A673 (cell line): ENCODE measurements around the gene HJV. TPM values are rescaled to one million over a fixed set of nuclear protein-coding genes. Genes with fewer than 3 reads are reported as not detected.

Source experiments
- BruUV-seq: library from RNA; stranded (reverse); fragments of 400-500 nt; replicated peaks from 2 replicates; lab custom pipeline; 2021; lab: Mats Ljungman, UMichigan
- CTCF ChIA-PET: fragments of 300-600 bp; sonication (Branson Sonifier 250); formaldehyde crosslinking; loops from one replicate; lab custom pipeline; 2022; ENCODE audit warnings: antibody characterized with exemption; lab: Charles Lee
- POLR2A ChIA-PET: fragments of 300-600 bp; sonication (Branson Sonifier 250); formaldehyde crosslinking; loops from one replicate; lab custom pipeline; 2022; ENCODE audit warnings: antibody characterized with exemption; ENCODE audit not compliant: low non-redundant PET; lab: Charles Lee
- DNase-seq: peaks from one replicate; pipeline ENCODE4 v3.0.0-alpha.2; 2015; ENCODE audit warnings: low spot score
- H3K27ac ChIP-seq: fragments of 200-600 bp; sonication (generic); 2 replicates; pipeline ENCODE4 v1.5.1; 2016; ENCODE audit warnings: mixed run types, low read depth, mild to moderate bottlenecking, mixed read lengths, antibody characterized with exemption, low read length; ENCODE audit not compliant: poor library complexity, severe bottlenecking
- H3K27me3 ChIP-seq: fragments of 200-600 bp; sonication (generic); replicated peaks from 2 replicates; pipeline ENCODE4 v1.6.1; 2017; ENCODE audit warnings: mixed run types, low read depth, mild to moderate bottlenecking, mixed read lengths, antibody characterized with exemption, low read length; ENCODE audit not compliant: insufficient read depth, poor library complexity
- H3K36me3 ChIP-seq: fragments of 200-600 bp; sonication (generic); 2 replicates; pipeline ENCODE4 v1.6.1; 2016; ENCODE audit warnings: mixed run types, mild to moderate bottlenecking, mixed read lengths, antibody characterized with exemption, low read length; ENCODE audit not compliant: insufficient read depth, poor library complexity, severe bottlenecking
- H3K4me1 ChIP-seq: fragments of 200-600 bp; sonication (generic); 2 replicates; pipeline ENCODE4 v1.6.1; 2017; ENCODE audit warnings: mixed run types, mild to moderate bottlenecking, mixed read lengths, antibody characterized with exemption, low read length; ENCODE audit not compliant: insufficient read depth, poor library complexity, severe bottlenecking
- H3K4me3 ChIP-seq: fragments of 200-600 bp; sonication (generic); 2 replicates; pipeline ENCODE4 v1.5.1; 2016; ENCODE audit warnings: low read depth, mixed run types, mild to moderate bottlenecking, mixed read lengths, low read length; ENCODE audit not compliant: poor library complexity, severe bottlenecking
- H3K9me3 ChIP-seq: fragments of 200-600 bp; sonication (generic); 2 replicates; pipeline ENCODE4 v1.6.1; 2016; ENCODE audit warnings: mixed run types, low read depth, mild to moderate bottlenecking, mixed read lengths, antibody characterized with exemption, low read length; ENCODE audit not compliant: poor library complexity, severe bottlenecking
- CTCF ChIP-seq: fragments of 300-800, 200-600 bp; sonication (generic); conservative IDR thresholded peaks from 2 replicates; pipeline ENCODE4 v1.5.1; 2017; ENCODE audit warnings: low read depth, mild to moderate bottlenecking, antibody characterized with exemption, low read length, moderate library complexity, mixed read lengths
- EZH2 ChIP-seq: fragments of 200-600 bp; sonication (generic); IDR thresholded peaks from 2 replicates; pipeline ENCODE4 v1.6.1; 2017; ENCODE audit warnings: borderline replicate concordance, low read depth, mild to moderate bottlenecking, mixed read lengths, antibody characterized with exemption, low read length; ENCODE audit not compliant: poor library complexity, severe bottlenecking
- intact Hi-C: fragments of 100-400 bp; cut with micrococcal nuclease; formaldehyde crosslinking; loops from one replicate; pipeline ENCODE4 v1.10.0; 2022; ENCODE audit not compliant: unreplicated experiment
- total RNA-seq: library from RNA; stranded (reverse); gene quantifications from 2 replicates; pipeline ENCODE4 v1.2.3, GENCODE V29; 2021

HJV gene
- total RNA-seq, 1 experiment from 2014 or later = 0.24 TPM

- TF ChIP-seq CTCF (no peak), EZH2 (no peak)
- CTCF ChIA-PET = interaction anchor here (0.6 to 1.2 kb wide), 2 partner anchors 24 to 26 kb away, joined by 3 to 4 read pairs; no protein-coding TSS in a partner anchor
- H3K4me3 ChIP-seq = no peak overlapping the region
- BruUV-seq = no TSS peak
- H3K36me3 ChIP-seq = no peaks in the 10 kb centered on the region
- H3K4me1 ChIP-seq = peaks cover 16% of the 10 kb centered on the region
- no peak overlapping the region for H3K27ac ChIP-seq
- no peaks in the 10 kb centered on the region for H3K9me3 ChIP-seq
- intact Hi-C loops = loop anchor here (2.0 kb wide), 1 partner anchor 21 kb away; no protein-coding TSS in a partner anchor
- POLR2A ChIA-PET = no interaction called here
- no peaks in the 10 kb centered on the region for H3K27me3 ChIP-seq
- no peak for DNase-seq
Observed at GRCh38 chr1:146001709-146002108, 19.8 kb downstream of the HJV start.

- intact Hi-C loops = loop anchor here (5.0 kb wide), 1 partner anchor 142 kb away; the partner anchor contains the start of gene PIAS3
- peak overlapping the region; percentile 41 for H3K27ac ChIP-seq
- H3K9me3 ChIP-seq = no peaks in the 10 kb centered on the region
- H3K4me1 ChIP-seq = peaks cover 16% of the 10 kb centered on the region
- POLR2A ChIA-PET = no interaction called here
- H3K4me3 ChIP-seq = no peak overlapping the region
- peaks cover 11% of the 10 kb centered on the region for H3K36me3 ChIP-seq
- DNase-seq = no peak
- no peaks in the 10 kb centered on the region for H3K27me3 ChIP-seq
- CTCF ChIA-PET = interaction anchor here (0.5 to 0.6 kb wide), 2 partner anchors 24 to 72 kb away, joined by 3 to 7 read pairs; no protein-coding TSS in a partner anchor
- no TSS peak for BruUV-seq
- no peak for TF ChIP-seq CTCF
- no peak for TF ChIP-seq EZH2
Observed at GRCh38 chr1:145999321-146000024, 22.1 kb downstream of the HJV start.

GRCh38 chr1:145997718-145998023, 23.9 kb downstream of the HJV start:
- Histone ChIP-seq H3K4me1 (peaks cover 32% of the 10 kb centered on the region), H3K4me3 (peak overlapping the region; percentile 67), H3K36me3 (peaks cover 29% of the 10 kb centered on the region), H3K27me3 (no peaks in the 10 kb centered on the region), H3K9me3 (no peaks in the 10 kb centered on the region), H3K27ac (peak overlapping the region; percentile 72)
- DNase-seq = no peak
- CTCF ChIA-PET = no interaction called here
- TF ChIP-seq EZH2 = no peak
- POLR2A ChIA-PET = no interaction called here
- intact Hi-C loops = loop anchor here (5.0 kb wide), 1 partner anchor 140 kb away; the partner anchor contains the start of gene PIAS3
- BruUV-seq = no TSS peak
